Mammary epithelial cell (primary cell): Measurements from ENCODE around the gene OR6K2.

ENCODE experiments used
- CTCF ChIP-seq, 2 donors: IDR thresholded peaks in 1 of 2; conservative IDR thresholded peaks in 1 of 2; 2 replicates each; pipeline ENCODE4 v1.5.1; 2011 to 2012; ENCODE audit warnings: inconsistent platforms in 2 of 2, low read length in 2 of 2, mild to moderate bottlenecking in 2 of 2, control low read depth in 1 of 2, low read depth in 1 of 2; ENCODE audit not compliant: insufficient read depth in 1 of 2; ENCODE audit errors: extremely low read depth in 1 of 2
- EZH2 ChIP-seq: IDR thresholded peaks from 2 replicates; pipeline ENCODE4 v1.6.1; 2012; ENCODE audit warnings: low read length, inconsistent platforms, borderline replicate concordance

- TF ChIP-seq EZH2 (no peak), CTCF (conservative IDR thresholded peaks at IDR 0.05 in 1 of 2, IDR thresholded peaks at IDR 0.05 in 1 of 2; ENCODE audit: extremely low read depth in 1 of 2, insufficient read depth in 1 of 2, low read depth in 1 of 2, low read length in 2 of 2) (no peak)
These were observed 10.6 kb downstream of the OR6K2 start for GRCh38 chr1:158689875-158690274.
